Embryonic facial prominence (tissue), 1 donor: Measurements from ENCODE around the gene SLC12A7.
"Not testable (repeated sequence)": the region's sequence is repeated elsewhere in the genome, so short reads cannot be mapped to it uniquely, and the experiment has no call there.

Experiments used
- DNase-seq: peaks from one replicate; pipeline ENCODE4 v3.0.0-alpha.2; 2016; ENCODE audit errors: extremely low spot score

The SLC12A7 gene

GRCh38 chr5:1095990-1096363 lies 15.9 kb downstream of the SLC12A7 start:
- DNase-seq: no peak

DNA sequence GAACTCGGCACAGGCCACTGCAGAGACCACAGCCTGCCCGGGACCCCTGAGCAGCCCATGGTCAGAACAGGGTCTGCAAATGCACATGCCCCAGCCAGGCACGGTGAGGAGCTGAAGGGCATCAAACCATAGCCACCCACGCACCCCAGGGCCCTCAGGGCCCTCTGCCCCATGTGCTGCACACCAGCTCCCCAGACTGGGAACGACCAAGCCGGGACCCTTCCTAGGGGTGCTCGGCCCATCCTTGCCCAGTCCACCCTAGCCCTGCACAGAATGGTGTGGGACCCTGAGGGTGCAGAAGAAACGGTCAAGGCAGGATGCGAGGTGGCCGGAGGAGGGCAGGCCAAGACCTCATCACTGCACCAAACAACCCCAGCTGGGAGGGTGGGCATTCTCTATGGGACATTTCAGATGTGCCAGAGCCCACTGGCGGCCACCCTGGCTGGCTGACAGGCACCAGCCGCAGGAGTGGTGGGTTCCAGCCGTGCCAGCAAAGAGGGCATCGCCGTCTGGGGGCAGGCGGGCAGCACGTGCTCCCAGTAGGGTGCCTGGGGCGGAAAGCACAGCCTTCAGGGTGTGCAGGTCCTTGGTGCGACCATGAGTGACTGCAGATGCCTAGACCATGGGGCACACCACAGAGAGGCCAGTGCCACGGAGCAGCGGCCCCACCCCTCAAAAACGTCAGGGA lies 16.4 kb downstream of the SLC12A7 start:
- DNase-seq: no peak

GRCh38 chr5:1094670-1095190 lies 17.1 kb downstream of the SLC12A7 start:
- DNase-seq: no peak

DNA sequence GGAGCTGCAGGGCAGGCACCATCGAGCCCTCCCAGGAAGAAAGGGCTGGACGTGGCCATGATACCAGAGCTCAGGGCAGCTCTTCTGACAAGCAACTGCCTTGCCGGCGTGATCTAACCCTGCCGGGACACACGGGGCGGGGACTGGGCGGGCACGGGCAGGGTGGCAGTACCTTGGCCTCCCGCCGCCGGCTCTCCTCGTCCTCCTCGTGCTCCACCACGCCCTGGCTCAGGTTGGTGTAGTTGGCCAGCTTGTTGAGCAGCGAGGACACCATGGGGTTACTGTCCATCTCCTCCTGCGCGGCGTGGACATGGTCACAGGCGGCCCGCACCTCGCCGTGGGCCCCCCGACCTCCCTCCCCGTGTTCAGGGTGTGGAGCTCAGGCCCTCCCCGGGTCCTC lies 18.5 kb downstream of the SLC12A7 start:
- no peak for DNase-seq

GRCh38 chr5:1092122-1092521 lies 19.7 kb downstream of the SLC12A7 start:
- DNase-seq: no peak

- DNase-seq: no peak
These were observed 20.2 kb downstream of the SLC12A7 start for GRCh38 chr5:1091632-1092031.

DNA sequence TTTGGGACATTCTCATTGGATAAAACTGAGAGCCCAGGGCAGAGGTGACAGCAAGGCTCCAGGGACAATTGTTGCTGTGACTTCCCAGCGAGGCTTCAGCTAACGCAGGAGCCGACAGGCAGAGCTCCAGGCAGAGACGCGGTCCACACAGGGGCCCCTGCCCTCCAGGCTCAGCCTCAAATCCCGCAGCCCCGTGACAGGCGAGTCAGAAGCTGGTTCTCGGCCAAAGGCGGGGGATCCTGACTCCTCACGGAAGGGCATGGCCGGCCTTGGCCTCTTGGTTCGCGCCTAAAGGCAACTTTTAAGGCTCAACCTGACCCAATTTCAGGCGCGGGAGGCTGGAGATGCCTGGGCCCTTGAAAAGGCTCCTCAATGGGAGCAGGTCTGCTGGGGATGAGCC lies 21.3 kb downstream of the SLC12A7 start:
- no peak for DNase-seq

- DNase-seq: no peak
These were observed 22.2 kb downstream of the SLC12A7 start for GRCh38 chr5:1089621-1090040.

DNA sequence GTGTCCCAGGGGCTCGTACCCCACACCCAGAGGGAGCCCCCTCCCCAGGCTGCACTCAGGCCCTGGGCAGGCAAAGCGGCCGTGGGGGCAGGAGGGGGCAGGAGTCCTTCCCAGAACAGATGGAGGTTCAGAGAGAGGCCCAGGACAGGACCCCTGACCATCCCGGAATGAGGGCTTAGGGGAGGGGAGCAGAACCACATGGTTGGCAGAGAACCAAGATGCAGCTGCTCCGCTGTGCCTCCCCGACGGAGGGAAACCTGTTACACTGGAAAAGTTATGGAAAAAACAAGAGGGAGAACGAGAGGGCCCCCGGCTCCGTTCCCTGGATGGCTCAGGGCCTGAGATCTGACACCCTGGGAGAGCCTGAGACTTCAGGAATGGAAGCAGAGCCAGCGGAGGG lies 22.7 kb downstream of the SLC12A7 start:
- DNase-seq: no peak

GRCh38 chr5:1088726-1089125 lies 23.1 kb downstream of the SLC12A7 start:
- DNase-seq: no peak

DNA sequence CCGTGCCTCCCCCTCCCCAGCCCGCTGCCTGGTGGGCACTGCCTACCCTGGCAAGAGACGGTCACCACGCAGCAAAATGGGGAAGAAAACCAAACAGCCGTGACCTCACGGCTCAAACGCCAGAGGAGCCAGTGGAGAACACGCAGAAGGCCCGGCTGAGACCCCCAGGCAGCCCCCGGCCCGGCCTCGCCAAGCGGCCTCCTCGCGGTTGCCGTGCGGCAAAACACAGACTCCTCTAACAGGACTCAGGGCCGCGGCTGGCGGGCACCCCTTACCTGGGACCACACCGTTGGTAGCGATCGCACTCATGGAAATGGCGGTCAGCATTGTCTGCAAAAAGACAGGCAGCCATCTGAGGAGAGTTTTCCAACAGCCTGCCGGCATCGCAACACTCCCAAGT lies 23.8 kb downstream of the SLC12A7 start:
- no peak for DNase-seq

GRCh38 chr5:1087428-1087827 lies 24.4 kb downstream of the SLC12A7 start:
- no peak for DNase-seq

- DNase-seq: no peak
These were observed 25.0 kb downstream of the SLC12A7 start for GRCh38 chr5:1086871-1087270.

GRCh38 chr5:1086137-1086536 lies 25.7 kb downstream of the SLC12A7 start:
- DNase-seq: no peak

- DNase-seq: no peak
These were observed 26.5 kb downstream of the SLC12A7 start for GRCh38 chr5:1085391-1085790.

DNA sequence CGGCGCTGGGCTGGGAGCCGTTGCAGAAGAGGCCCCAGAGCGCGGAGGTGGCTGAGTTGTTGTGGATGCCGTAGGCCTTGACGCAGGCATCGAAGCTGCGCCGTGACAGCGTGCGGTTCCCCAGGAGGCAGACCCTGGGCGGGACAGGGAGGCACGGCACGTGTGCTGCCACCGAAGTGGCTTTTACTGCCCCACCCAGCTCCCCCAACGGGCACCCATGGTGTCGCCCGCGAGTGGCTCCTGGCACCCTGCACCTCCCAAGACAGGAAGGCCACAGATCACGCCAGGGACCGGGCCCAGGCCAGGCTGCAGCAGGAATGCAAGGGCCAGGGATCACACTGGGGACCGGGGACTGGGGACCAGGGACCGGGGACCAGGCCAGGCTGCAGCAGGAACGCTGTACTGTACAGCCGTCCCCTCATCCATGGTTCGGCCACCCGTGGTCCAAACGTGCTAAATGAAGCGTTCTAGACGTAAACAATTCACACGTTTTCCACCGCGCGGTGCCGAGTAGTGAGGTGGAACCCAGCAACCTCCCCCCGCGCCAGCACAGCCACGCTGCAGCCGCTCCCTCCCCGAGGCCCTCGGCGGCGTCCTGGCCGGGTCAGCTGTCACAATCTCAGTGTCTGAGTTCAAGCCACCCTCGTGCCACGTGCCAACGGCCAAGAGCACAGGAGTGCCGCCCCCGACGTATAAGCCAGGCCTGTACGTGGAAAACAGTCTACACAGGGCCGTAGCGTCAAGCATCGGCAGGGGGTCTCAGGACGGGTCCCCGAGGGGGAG lies 27.8 kb downstream of the SLC12A7 start:
- DNase-seq: no peak

GRCh38 chr5:1083026-1083425 lies 28.8 kb downstream of the SLC12A7 start:
- not testable (repeated sequence) for DNase-seq

GRCh38 chr5:1081519-1081918 lies 30.3 kb downstream of the SLC12A7 start:
- DNase-seq: no peak

- no peak for DNase-seq
These were observed 31.4 kb downstream of the SLC12A7 start for GRCh38 chr5:1080432-1080831.

DNA sequence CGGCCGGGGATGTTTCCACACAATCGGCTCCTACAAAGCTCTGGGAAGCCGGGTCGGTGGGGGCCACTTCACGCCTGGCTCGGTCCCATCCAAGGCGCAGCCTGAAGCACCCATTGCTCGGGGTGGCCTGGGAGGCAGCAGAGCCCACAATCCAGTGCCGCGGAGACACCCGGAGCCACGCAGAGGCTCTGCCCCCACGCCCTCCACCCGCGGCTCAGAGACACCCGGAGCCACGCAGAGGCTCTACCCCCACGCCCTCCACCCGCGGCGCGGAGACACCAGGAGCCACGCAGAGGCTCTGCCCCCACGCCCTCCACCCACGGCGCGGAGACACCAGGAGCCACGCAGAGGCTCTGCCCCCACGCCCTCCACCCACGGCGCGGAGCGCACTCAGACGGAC lies 31.9 kb downstream of the SLC12A7 start:
- no peak for DNase-seq

GRCh38 chr5:1079486-1079885 lies 32.4 kb downstream of the SLC12A7 start:
- no peak for DNase-seq

DNA sequence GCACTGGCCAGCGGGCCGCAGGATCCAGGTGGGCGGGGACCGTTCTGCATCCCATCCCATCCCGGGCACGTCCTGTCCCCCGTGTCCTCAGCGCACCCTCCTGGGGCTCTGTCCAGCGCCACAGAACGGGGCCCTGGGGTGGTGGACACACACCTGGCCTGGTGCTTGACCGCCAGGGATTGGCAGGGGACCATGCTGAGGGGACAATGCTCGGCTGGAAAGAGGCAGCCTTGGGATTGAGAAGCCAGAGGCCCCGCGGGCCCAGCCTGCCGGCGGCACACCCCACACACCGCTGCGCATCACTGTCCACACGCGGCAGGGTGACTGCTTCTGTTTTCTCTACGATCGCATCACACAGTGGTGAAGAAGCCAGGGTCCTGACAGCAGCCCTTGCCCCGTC lies 33.0 kb downstream of the SLC12A7 start:
- DNase-seq: no peak

DNA sequence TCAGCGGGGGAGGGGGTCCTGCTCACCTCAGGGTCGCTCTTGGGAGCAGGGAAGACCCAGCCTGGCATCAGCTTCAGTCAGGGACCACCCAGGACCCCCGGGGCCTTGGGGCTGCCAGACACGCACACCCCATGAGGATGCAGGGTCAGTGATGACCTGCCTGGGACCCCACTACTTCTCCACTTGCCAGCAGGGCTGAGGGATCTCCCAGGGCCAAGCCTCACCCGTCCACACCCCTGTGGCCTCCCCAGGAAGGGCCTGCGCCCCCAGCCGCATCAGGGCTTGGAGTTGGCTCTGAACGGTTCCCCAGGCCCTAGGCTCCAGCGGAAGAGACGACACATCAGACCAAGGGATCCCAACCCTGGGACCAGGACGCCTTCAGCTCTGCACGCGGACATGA lies 33.7 kb downstream of the SLC12A7 start:
- no peak for DNase-seq
